Kidney (tissue), 14 donors: ENCODE results near the gene MROH2A. TPM values are rescaled to one million over a fixed set of nuclear protein-coding genes. Genes with fewer than 3 reads are reported as not detected.
A peak's percentile ranks its signal among the peaks of the same experiment; 100 is the strongest.

Source experiments
- DNase-seq, 5 donors: peaks; one replicate each; pipeline ENCODE4 v3.0.0-alpha.2; 2013 to 2020
- FAIRE-seq: peaks from 2 replicates; lab custom pipeline; 2012; peaks lifted over from hg19 to GRCh38; lab: Jason Lieb, UNC
- H3K27ac ChIP-seq, 2 donors: one replicate each; pipeline ENCODE4 v1.7.0; 2013; ENCODE audit warnings: low read depth in 2 of 2, low read length in 2 of 2, inconsistent platforms in 1 of 2
- H3K27me3 ChIP-seq: one replicate; pipeline ENCODE4 v1.7.1; 2013; ENCODE audit warnings: low read length, inconsistent platforms; ENCODE audit not compliant: control insufficient read depth, insufficient read depth
- H3K36me3 ChIP-seq, 3 donors: one replicate each; pipeline versions ENCODE4 v1.7.0 to v1.7.1; 2013; ENCODE audit warnings: low read length in 3 of 3, control low read depth in 1 of 3, inconsistent platforms in 1 of 3; ENCODE audit not compliant: insufficient read depth in 3 of 3, control insufficient read depth in 2 of 3
- H3K4me1 ChIP-seq, 3 donors: one replicate each; pipeline versions ENCODE4 v1.7.0 to v1.7.1; 2013; ENCODE audit warnings: low read length in 3 of 3, inconsistent platforms in 1 of 3, low read depth in 1 of 3; ENCODE audit not compliant: control insufficient read depth in 2 of 3, insufficient read depth in 2 of 3
- H3K4me3 ChIP-seq, 3 donors: one replicate each; pipeline versions ENCODE4 v1.7.0 to v1.8.1; 2013; ENCODE audit warnings: low read length in 3 of 3, control low read depth in 1 of 3, inconsistent platforms in 1 of 3
- H3K9ac ChIP-seq, 3 donors: one replicate each; pipeline versions ENCODE4 v1.7.0 to v1.7.1; 2013; ENCODE audit warnings: low read length in 3 of 3, control low read depth in 1 of 3, inconsistent platforms in 1 of 3
- H3K9me3 ChIP-seq, 3 donors: one replicate each; pipeline versions ENCODE4 v1.7.0 to v1.7.1; 2013; ENCODE audit warnings: low read length in 3 of 3, control low read depth in 1 of 3, inconsistent platforms in 1 of 3; ENCODE audit not compliant: control insufficient read depth in 2 of 3, insufficient read depth in 1 of 3
- CTCF ChIP-seq: IDR thresholded peaks from 3 replicates; pipeline ENCODE4 v1.5.1; 2012; ENCODE audit warnings: mild to moderate bottlenecking, moderate library complexity, borderline replicate concordance; ENCODE audit not compliant: insufficient read depth; ENCODE audit errors: extremely low read depth
- intact Hi-C: fragments of 100-400 bp; cut with DNase I; formaldehyde crosslinking; loops from one replicate; pipeline ENCODE4 v1.11.1; 2022
- polyA plus RNA-seq: library from polyadenylated mRNA; stranded (reverse); fragments of 350-450 nt; fragmentation: Illumina TruSeq; extraction: RNeasy Lipid Tissue Mini Kit (QIAGEN cat#74804); gene quantifications from one replicate; pipeline ENCODE4 v1.2.3, GENCODE V29; 2014; ENCODE audit warnings: low read depth, low replicate concordance; ENCODE audit not compliant: insufficient read depth
- total RNA-seq: library from RNA; stranded (reverse); fragmentation: NEBNext Ultra II Directional; extraction: Animal tissue kit (Norgen Biotek cat#: 25700); gene quantifications from one replicate; pipeline ENCODE4 v1.2.1, GENCODE V29; 2021
- donor health status: control.
- donor health status: control.
- donor health status: control.
- donor health status: control.
- donor health status: control.
- donor health status: DM: yes; HTN: yes; CAD: no.
- donor health status: Normal renal cell carcinoma (clear cell type).

The MROH2A gene
- total and polyA plus RNA-seq, 2 donors from 2014 or later, result 1.8 TPM; not detected in 1

- Histone ChIP-seq H3K9me3 (no peaks in the 10 kb centered on the region), H3K4me1 (no peaks in the 10 kb centered on the region), H3K27me3 (no peaks in the 10 kb centered on the region), H3K36me3 (no peaks in the 10 kb centered on the region), H3K9ac (no peak overlapping the region), H3K27ac (no peak overlapping the region), H3K4me3 (no peak overlapping the region)
- no peak for FAIRE-seq
- DNase-seq, result no peak
- intact Hi-C loops, result no loop called here
- TF ChIP-seq CTCF, result no peak
Observed at GRCh38 chr2:233851169-233851568, 73.0 kb downstream of the MROH2A start.

- Histone ChIP-seq H3K27ac (no peak overlapping the region), H3K27me3 (no peaks in the 10 kb centered on the region), H3K4me3 (no peak overlapping the region), H3K4me1 (no peaks in the 10 kb centered on the region), H3K9ac (no peak overlapping the region), H3K36me3 (no peaks in the 10 kb centered on the region), H3K9me3 (no peaks in the 10 kb centered on the region)
- no peak for FAIRE-seq
- no peak for DNase-seq
- TF ChIP-seq CTCF, result no peak
- intact Hi-C loops, result no loop called here
Observed at GRCh38 chr2:233852056-233852455, 73.9 kb downstream of the MROH2A start.

GRCh38 chr2:233853353-233853752 lies 75.2 kb downstream of the MROH2A start:
- no peaks in the 10 kb centered on the region for H3K36me3 ChIP-seq
- no peak for DNase-seq
- TF ChIP-seq CTCF, result no peak
- H3K27me3 ChIP-seq, result no peaks in the 10 kb centered on the region
- H3K27ac ChIP-seq, result no peak overlapping the region
- H3K4me1 ChIP-seq, result no peaks in the 10 kb centered on the region
- intact Hi-C loops, result no loop called here
- H3K9me3 ChIP-seq, result no peaks in the 10 kb centered on the region
- peak overlapping the region in 1 of 3 donors; percentile 21 for H3K4me3 ChIP-seq
- no peak for FAIRE-seq
- H3K9ac ChIP-seq, result peak overlapping the region in 1 of 3 donors; percentile 20

- no peak overlapping the region for H3K27ac ChIP-seq
- FAIRE-seq (no peak), DNase-seq (peak in 1 of 5 donors; percentile 16)
Observed at GRCh38 chr2:233853883-233854240, 75.7 kb downstream of the MROH2A start.

More at GRCh38 chr2:233853883-233854240, 75.7 kb downstream of the MROH2A start:
- H3K27me3 ChIP-seq, result no peaks in the 10 kb centered on the region
- H3K4me1 ChIP-seq, result no peaks in the 10 kb centered on the region
- peak overlapping the region; percentile 84 to 95 (median 94) for H3K4me3 ChIP-seq
- TF ChIP-seq CTCF, result no peak
- intact Hi-C loops, result no loop called here
- no peaks in the 10 kb centered on the region for H3K36me3 ChIP-seq
- H3K9me3 ChIP-seq, result no peaks in the 10 kb centered on the region
- H3K9ac ChIP-seq, result peak overlapping the region in 1 of 3 donors; percentile 20
